Activated CD4-positive, alpha-beta T cell treated with anti-CD3 and anti-CD28 coated beads for 36 hours (primary cell): ENCODE data around the gene KCNA10. TPM values are rescaled to one million over a fixed set of nuclear protein-coding genes. Genes with fewer than 3 reads are reported as not detected.

Experiments used
- ATAC-seq: fragments of 200-7000 bp; cut with Tn5 transposase; one replicate; pipeline ENCODE4 v1.10.0; 2021; ENCODE audit warnings: mild to moderate bottlenecking, moderate library complexity
- CTCF ChIA-PET: fragments of 350-600 bp; sonication (Branson Sonifier 250); formaldehyde crosslinking; loops from one replicate; lab custom pipeline; 2021; ENCODE audit warnings: antibody characterized with exemption; lab: Charles Lee
- POLR2A ChIA-PET: fragments of 350-600 bp; sonication (Branson Sonifier 250); formaldehyde crosslinking; loops from one replicate; lab custom pipeline; 2021; ENCODE audit warnings: antibody characterized with exemption, inconsistent platforms; lab: Charles Lee
- DNase-seq: peaks from one replicate; pipeline ENCODE4 v3.0.0-alpha.2; 2020
- H3K27ac Mint-ChIP-seq: one replicate; pipeline ENCODE4 v1.8.0; 2021; ENCODE audit warnings: mixed read lengths
- H3K27me3 Mint-ChIP-seq: one replicate; pipeline ENCODE4 v1.8.0; 2021; ENCODE audit warnings: mixed read lengths
- H3K36me3 Mint-ChIP-seq: one replicate; pipeline ENCODE4 v1.8.0; 2021; ENCODE audit warnings: low read depth, mixed read lengths
- H3K4me1 Mint-ChIP-seq: one replicate; pipeline ENCODE4 v1.8.0; 2021; ENCODE audit warnings: mixed read lengths
- H3K4me3 Mint-ChIP-seq: one replicate; pipeline ENCODE4 v1.8.0; 2021; ENCODE audit warnings: mild to moderate bottlenecking, moderate library complexity, mixed read lengths
- H3K9me3 Mint-ChIP-seq: one replicate; pipeline ENCODE4 v1.8.0; 2021; ENCODE audit warnings: low read depth, mixed read lengths
- intact Hi-C, 2 experiments: fragments of 100-400 bp; cut with DNase I in 1 of 2; cut with micrococcal nuclease in 1 of 2; formaldehyde crosslinking; loops; one replicate each; pipeline versions ENCODE4 v1.14.2 to v1.15.1; 2022 to 2024; cut with DNase I, micrococcal nuclease
- total RNA-seq, 2 experiments: library from RNA; stranded (reverse); gene quantifications; one replicate each; pipeline ENCODE4 v1.2.3, GENCODE V29; 2021

KCNA10 gene
- total RNA-seq, 2 experiments from 2014 or later: not detected

GRCh38 chr1:110477445-110477957, 41.5 kb downstream of the KCNA10 start:
- peak; percentile 45 for ATAC-seq
- H3K4me1 Mint-ChIP-seq: peaks cover 12% of the 10 kb centered on the region
- H3K36me3 Mint-ChIP-seq: no peaks in the 10 kb centered on the region
- peaks cover 5% of the 10 kb centered on the region for H3K27me3 Mint-ChIP-seq
- H3K9me3 Mint-ChIP-seq: no peaks in the 10 kb centered on the region
- H3K4me3 Mint-ChIP-seq: no peak overlapping the region
- DNase-seq: peak; percentile 25
- no peak overlapping the region for H3K27ac Mint-ChIP-seq
- intact Hi-C loops: loop anchor here in 1 of 2 experiments (1.0 kb wide), 1 partner anchor 19 kb away; no protein-coding TSS in a partner anchor
- ChIA-PET CTCF (interaction anchor here (0.6 to 3.9 kb wide), 9 partner anchors 18 to 965 kb away, joined by 3 to 28 read pairs (median 3); no protein-coding TSS in a partner anchor), POLR2A (interaction anchor here (0.6 kb wide), 1 partner anchor 135 kb away, joined by 8 read pairs; no protein-coding TSS in a partner anchor)

GRCh38 chr1:110477041-110477440, 41.9 kb downstream of the KCNA10 start:
- POLR2A ChIA-PET: interaction anchor here (0.6 kb wide), 1 partner anchor 135 kb away, joined by 8 read pairs; no protein-coding TSS in a partner anchor
- CTCF ChIA-PET: interaction anchor here (0.5 to 3.9 kb wide), 11 partner anchors 19 to 288 kb away, joined by 3 to 28 read pairs (median 3); no protein-coding TSS in a partner anchor
- Mint-ChIP-seq H3K27me3 (peaks cover 5% of the 10 kb centered on the region), H3K27ac (no peak overlapping the region), H3K4me1 (peaks cover 12% of the 10 kb centered on the region), H3K36me3 (no peaks in the 10 kb centered on the region), H3K9me3 (no peaks in the 10 kb centered on the region), H3K4me3 (no peak overlapping the region)
- ATAC-seq: peak; percentile 96
- intact Hi-C loops: loop anchor here in 1 of 2 experiments (1.0 kb wide), 1 partner anchor 19 kb away; no protein-coding TSS in a partner anchor
- no peak for DNase-seq

GRCh38 chr1:110476028-110476765, 42.8 kb downstream of the KCNA10 start:
- ATAC-seq (no peak), DNase-seq (no peak)
- ChIA-PET POLR2A (no interaction called here), CTCF (interaction anchor here (0.8 to 3.9 kb wide), 5 partner anchors 20 to 67 kb away, joined by 3 to 28 read pairs (median 3); no protein-coding TSS in a partner anchor)
- Mint-ChIP-seq H3K36me3 (no peaks in the 10 kb centered on the region), H3K27ac (no peak overlapping the region), H3K9me3 (no peaks in the 10 kb centered on the region), H3K4me3 (no peak overlapping the region), H3K27me3 (peaks cover 5% of the 10 kb centered on the region), H3K4me1 (peaks cover 12% of the 10 kb centered on the region)
- intact Hi-C loops: no loop called here

DNA sequence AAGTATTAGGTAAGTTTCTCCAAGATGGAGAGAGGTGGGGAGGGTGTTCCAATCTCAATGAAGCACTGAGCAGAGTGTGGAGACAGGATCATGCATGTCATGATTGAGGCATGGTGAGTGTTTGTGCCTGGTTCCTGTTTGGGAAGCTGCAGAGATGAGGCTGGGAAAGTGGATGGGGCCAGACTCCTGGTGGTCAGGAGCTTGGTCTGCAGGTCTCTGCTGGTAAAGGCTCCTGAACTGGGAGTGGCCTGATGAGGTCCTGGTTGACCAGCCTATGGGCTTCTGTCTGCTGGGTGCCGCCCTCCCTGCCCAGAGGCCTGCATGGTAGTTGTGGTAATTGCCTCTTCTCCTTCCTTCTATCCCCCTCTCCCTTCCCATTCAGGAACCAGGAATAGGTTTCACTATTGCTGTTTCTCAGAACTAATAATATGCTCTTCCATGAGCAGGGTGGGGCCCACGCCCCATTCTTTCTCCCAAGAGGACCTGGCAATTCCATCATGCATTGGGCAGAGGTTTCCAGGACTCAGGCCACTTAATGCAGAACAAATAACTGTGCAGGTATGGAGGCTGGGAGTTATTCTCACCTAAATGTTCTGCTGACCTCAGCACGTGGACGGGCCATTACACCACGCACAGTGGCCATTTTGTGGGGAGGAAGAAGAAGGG, 43.5 kb downstream of the KCNA10 start:
- no peak for ATAC-seq
- intact Hi-C loops: no loop called here
- CTCF ChIA-PET: interaction anchor here (1.0 kb wide), 1 partner anchor 21 kb away, joined by 3 read pairs; no protein-coding TSS in a partner anchor
- peaks cover 5% of the 10 kb centered on the region for H3K27me3 Mint-ChIP-seq
- H3K4me1 Mint-ChIP-seq: peaks cover 12% of the 10 kb centered on the region
- no peak for DNase-seq
- H3K9me3 Mint-ChIP-seq: no peaks in the 10 kb centered on the region
- H3K36me3 Mint-ChIP-seq: no peaks in the 10 kb centered on the region
- POLR2A ChIA-PET: no interaction called here
- no peak overlapping the region for H3K27ac Mint-ChIP-seq
- H3K4me3 Mint-ChIP-seq: no peak overlapping the region

GRCh38 chr1:110474444-110474843, 44.5 kb downstream of the KCNA10 start:
- no peak for DNase-seq
- H3K36me3 Mint-ChIP-seq: no peaks in the 10 kb centered on the region
- intact Hi-C loops: no loop called here
- no peak for ATAC-seq
- H3K27me3 Mint-ChIP-seq: peaks cover 7% of the 10 kb centered on the region
- ChIA-PET CTCF (interaction anchor here (1.0 to 2.0 kb wide), 2 partner anchors 14 to 22 kb away, joined by 3 to 7 read pairs; no protein-coding TSS in a partner anchor), POLR2A (no interaction called here)
- H3K9me3 Mint-ChIP-seq: no peaks in the 10 kb centered on the region
- H3K27ac Mint-ChIP-seq: no peak overlapping the region
- H3K4me3 Mint-ChIP-seq: no peak overlapping the region
- H3K4me1 Mint-ChIP-seq: peaks cover 12% of the 10 kb centered on the region

DNA sequence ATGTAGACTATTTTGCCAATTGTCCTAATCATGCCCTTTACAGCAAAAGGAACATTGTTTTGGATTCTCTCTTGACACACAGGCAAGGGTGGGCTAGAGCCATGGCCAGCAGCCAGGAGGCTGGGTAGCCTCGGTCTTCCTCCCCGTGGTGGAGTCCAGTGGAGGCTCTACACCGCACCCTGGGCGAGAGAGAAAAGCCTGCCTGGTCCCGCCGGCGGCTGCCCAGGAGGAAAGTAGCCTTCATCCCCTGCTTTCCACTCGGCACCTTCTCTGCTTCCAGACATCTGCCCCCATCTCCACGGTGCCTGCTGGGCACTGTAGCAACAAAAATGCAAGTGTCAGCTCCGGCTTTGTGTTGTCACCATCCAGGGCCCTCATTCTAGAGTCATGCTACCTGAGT, 46.4 kb downstream of the KCNA10 start:
- Mint-ChIP-seq H3K4me3 (no peak overlapping the region), H3K27ac (no peak overlapping the region), H3K9me3 (no peaks in the 10 kb centered on the region), H3K27me3 (peaks cover 7% of the 10 kb centered on the region), H3K4me1 (peaks cover 9% of the 10 kb centered on the region), H3K36me3 (no peaks in the 10 kb centered on the region)
- DNase-seq (no peak), ATAC-seq (no peak)
- POLR2A ChIA-PET: no interaction called here
- intact Hi-C loops: no loop called here
- CTCF ChIA-PET: interaction anchor here (0.8 to 2.1 kb wide), 5 partner anchors 12 to 60 kb away, joined by 3 to 7 read pairs (median 6); no protein-coding TSS in a partner anchor

- H3K4me1 Mint-ChIP-seq: no peaks in the 10 kb centered on the region
- ATAC-seq (no peak), DNase-seq (no peak)
- H3K4me3 Mint-ChIP-seq: no peak overlapping the region
- intact Hi-C loops: no loop called here
- ChIA-PET POLR2A (no interaction called here), CTCF (interaction anchor here (2.1 kb wide), 1 partner anchor 11 kb away, joined by 6 read pairs; no protein-coding TSS in a partner anchor)
- no peaks in the 10 kb centered on the region for H3K36me3 Mint-ChIP-seq
- H3K27me3 Mint-ChIP-seq: peaks cover 6% of the 10 kb centered on the region
- no peaks in the 10 kb centered on the region for H3K9me3 Mint-ChIP-seq
- no peak overlapping the region for H3K27ac Mint-ChIP-seq
These were observed 47.8 kb downstream of the KCNA10 start for GRCh38 chr1:110471131-110471530.

Other genes starting within 250 kb of the KCNA10 start
- gene RBM15, start 179.8 kb downstream of the KCNA10 start, total RNA-seq: 10 to 100 TPM; 60.7 to 63.2 TPM
- gene SLC16A4, start 128.1 kb downstream of the KCNA10 start, total RNA-seq: under 1 TPM; 0.14 to 0.44 TPM
- gene LAMTOR5, start 111.5 kb downstream of the KCNA10 start, total RNA-seq: 100 to 1,000 TPM; 141 to 155 TPM
- gene PROK1, start 68.0 kb downstream of the KCNA10 start, total RNA-seq: not detected
- under 1 TPM; 0.25 to 0.37 TPM for gene KCNA2, start 87.2 kb upstream of the KCNA10 start, total RNA-seq
- gene KCNA3, start 155.8 kb upstream of the KCNA10 start, total RNA-seq: 10 to 100 TPM; 20.0 to 20.5 TPM